ENCODE results near the gene SYCP2L.

SYCP2L gene

GRCh38 chr6:10843554-10843953 lies 43.3 kb upstream of the SYCP2L start:
- H3K27ac ChIP-seq = no peak overlapping the region
- H3K36me3 ChIP-seq (ENCODE audit: insufficient read depth) = no peaks in the 10 kb centered on the region
- no peak for TF ChIP-seq CTCF (conservative IDR thresholded peaks at IDR 0.05; ENCODE audit: low read depth, low read length)
- no peak overlapping the region for H3K9ac ChIP-seq
- no peaks in the 10 kb centered on the region for H3K79me2 ChIP-seq (ENCODE audit: insufficient read depth, low read depth)
- H2AFZ ChIP-seq (ENCODE audit: low read depth) = no peak overlapping the region
- no peaks in the 10 kb centered on the region for H3K27me3 ChIP-seq (ENCODE audit: insufficient read depth, low read depth)
- H3K4me3 ChIP-seq (IDR thresholded peaks at IDR 0.05; ENCODE audit: insufficient read depth, low read depth, low read length) = no peak overlapping the region
- no peak overlapping the region for H3K4me2 ChIP-seq
- H4K20me1 ChIP-seq (ENCODE audit: insufficient read depth) = no peaks in the 10 kb centered on the region
- peaks cover 5% of the 10 kb centered on the region for H3K4me1 ChIP-seq (ENCODE audit: low read depth, poor library complexity, severe bottlenecking)

GRCh38 chr6:10847684-10848083 lies 39.2 kb upstream of the SYCP2L start:
- no peak overlapping the region for H3K9ac ChIP-seq
- no peaks in the 10 kb centered on the region for H3K27me3 ChIP-seq (ENCODE audit: insufficient read depth, low read depth)
- no peaks in the 10 kb centered on the region for H3K36me3 ChIP-seq (ENCODE audit: insufficient read depth)
- no peak overlapping the region for H2AFZ ChIP-seq (ENCODE audit: low read depth)
- TF ChIP-seq CTCF (conservative IDR thresholded peaks at IDR 0.05; ENCODE audit: low read depth, low read length) = peak; percentile 47
- no peaks in the 10 kb centered on the region for H3K4me1 ChIP-seq (ENCODE audit: low read depth, poor library complexity, severe bottlenecking)
- H3K27ac ChIP-seq = no peak overlapping the region
- H3K4me3 ChIP-seq (IDR thresholded peaks at IDR 0.05; ENCODE audit: insufficient read depth, low read depth, low read length) = no peak overlapping the region
- H4K20me1 ChIP-seq (ENCODE audit: insufficient read depth) = no peaks in the 10 kb centered on the region
- H3K79me2 ChIP-seq (ENCODE audit: insufficient read depth, low read depth) = no peaks in the 10 kb centered on the region
- no peak overlapping the region for H3K4me2 ChIP-seq

- TF ChIP-seq CTCF (conservative IDR thresholded peaks at IDR 0.05; ENCODE audit: low read depth, low read length) = no peak
- H3K27me3 ChIP-seq (ENCODE audit: insufficient read depth, low read depth) = no peaks in the 10 kb centered on the region
- H3K4me1 ChIP-seq (ENCODE audit: low read depth, poor library complexity, severe bottlenecking) = no peaks in the 10 kb centered on the region
- H3K4me3 ChIP-seq (IDR thresholded peaks at IDR 0.05; ENCODE audit: insufficient read depth, low read depth, low read length) = no peak overlapping the region
- no peak overlapping the region for H2AFZ ChIP-seq (ENCODE audit: low read depth)
- no peak overlapping the region for H3K4me2 ChIP-seq
- H3K9ac ChIP-seq = no peak overlapping the region
- H4K20me1 ChIP-seq (ENCODE audit: insufficient read depth) = no peaks in the 10 kb centered on the region
- H3K79me2 ChIP-seq (ENCODE audit: insufficient read depth, low read depth) = no peaks in the 10 kb centered on the region
- no peaks in the 10 kb centered on the region for H3K36me3 ChIP-seq (ENCODE audit: insufficient read depth)
- no peak overlapping the region for H3K27ac ChIP-seq
Observed at GRCh38 chr6:10849901-10850300, 37.0 kb upstream of the SYCP2L start.

- Histone ChIP-seq H3K27me3 (ENCODE audit: insufficient read depth, low read depth) (no peaks in the 10 kb centered on the region), H3K9ac (no peak overlapping the region), H3K4me2 (no peak overlapping the region), H3K4me3 (IDR thresholded peaks at IDR 0.05; ENCODE audit: insufficient read depth, low read depth, low read length) (no peak overlapping the region), H3K27ac (no peak overlapping the region), H3K36me3 (ENCODE audit: insufficient read depth) (no peaks in the 10 kb centered on the region), H3K4me1 (ENCODE audit: low read depth, poor library complexity, severe bottlenecking) (no peaks in the 10 kb centered on the region), H2AFZ (ENCODE audit: low read depth) (no peak overlapping the region), H4K20me1 (ENCODE audit: insufficient read depth) (no peaks in the 10 kb centered on the region), H3K79me2 (ENCODE audit: insufficient read depth, low read depth) (no peaks in the 10 kb centered on the region)
- TF ChIP-seq CTCF (conservative IDR thresholded peaks at IDR 0.05; ENCODE audit: low read depth, low read length) = no peak
Observed at GRCh38 chr6:10850728-10851127, 36.1 kb upstream of the SYCP2L start.

All from KMS-11 (cell line).